Measurements from ENCODE around the gene RGS19.

GRCh38 chr20:64042054-64042781 is 37.1 kb downstream of the RGS19 start:
- TF ChIP-seq CTCF (conservative IDR thresholded peaks at IDR 0.05; ENCODE audit: low read depth, low read length): no peak
- TF ChIP-seq EZH2 (IDR thresholded peaks at IDR 0.05; ENCODE audit: borderline replicate concordance, low read depth, low read length, poor library complexity, severe bottlenecking): no peak
